Activated T-cell treated with anti-CD3 and anti-CD28 coated beads, Interleukin-2, amount 50 U/mL, for 72 hours (primary cell): ENCODE data around the gene SLC44A4. TPM values are rescaled to one million over a fixed set of nuclear protein-coding genes. Genes with fewer than 3 reads are reported as not detected.
A peak's percentile ranks its signal among the peaks of the same experiment; 100 is the strongest.
"Not testable (repeated sequence)": the region's sequence is repeated elsewhere in the genome, so short reads cannot be mapped to it uniquely, and the experiment has no call there.

Source experiments
- ATAC-seq, 2 donors: fragments of 150-1000 bp; cut with Tn5 transposase; replicated peaks in 1 of 2; 2 replicates each; pipeline ENCODE4 v1.10.0; 2021; ENCODE audit warnings: moderate library complexity in 2 of 2, mild to moderate bottlenecking in 1 of 2
- DNase-seq, 2 donors: peaks; one replicate each; pipeline ENCODE4 v3.0.0; 2021 to 2022; ENCODE audit warnings: mixed read lengths in 1 of 2
- H3K27ac Mint-ChIP-seq: one replicate; pipeline ENCODE4 v1.8.0; 2022; ENCODE audit warnings: mild to moderate bottlenecking, moderate library complexity, mixed read lengths
- H3K27me3 Mint-ChIP-seq: one replicate; pipeline ENCODE4 v1.8.0; 2022; ENCODE audit warnings: low read depth, mixed read lengths
- H3K36me3 Mint-ChIP-seq, 2 donors: one replicate each; pipeline ENCODE4 v1.8.0; 2022; ENCODE audit warnings: mixed read lengths in 2 of 2, mild to moderate bottlenecking in 1 of 2; ENCODE audit not compliant: insufficient read depth in 2 of 2
- H3K4me1 Mint-ChIP-seq: one replicate; pipeline ENCODE4 v1.8.0; 2022; ENCODE audit warnings: low read depth, mixed read lengths
- H3K4me3 Mint-ChIP-seq, 2 donors: one replicate each; pipeline ENCODE4 v1.8.0; 2022; ENCODE audit warnings: mild to moderate bottlenecking in 2 of 2, mixed read lengths in 2 of 2, moderate library complexity in 2 of 2
- H3K9me3 Mint-ChIP-seq, 2 donors: one replicate each; pipeline ENCODE4 v1.8.0; 2022; ENCODE audit warnings: mixed read lengths in 2 of 2
- total RNA-seq, 2 donors: library from RNA; stranded (reverse); gene quantifications; one replicate each; pipeline ENCODE4 v1.2.3, GENCODE V29; 2022

Gene SLC44A4
- total RNA-seq, 2 donors from 2014 or later: 0.22 to 0.23 TPM

GRCh38 chr6:31908791-31909190 lies 30.0 kb upstream of the SLC44A4 start:
- Mint-ChIP-seq H3K4me3 (peak overlapping the region in 1 of 2 donors; percentile 62), H3K27me3 (peaks cover 9% of the 10 kb centered on the region), H3K36me3 (no peaks in the 10 kb centered on the region), H3K9me3 (no peaks in the 10 kb centered on the region), H3K4me1 (peaks cover 31% of the 10 kb centered on the region), H3K27ac (peak overlapping the region; percentile 73)
- ATAC-seq (peak; percentile 83 to 87), DNase-seq (no peak)

DNA sequence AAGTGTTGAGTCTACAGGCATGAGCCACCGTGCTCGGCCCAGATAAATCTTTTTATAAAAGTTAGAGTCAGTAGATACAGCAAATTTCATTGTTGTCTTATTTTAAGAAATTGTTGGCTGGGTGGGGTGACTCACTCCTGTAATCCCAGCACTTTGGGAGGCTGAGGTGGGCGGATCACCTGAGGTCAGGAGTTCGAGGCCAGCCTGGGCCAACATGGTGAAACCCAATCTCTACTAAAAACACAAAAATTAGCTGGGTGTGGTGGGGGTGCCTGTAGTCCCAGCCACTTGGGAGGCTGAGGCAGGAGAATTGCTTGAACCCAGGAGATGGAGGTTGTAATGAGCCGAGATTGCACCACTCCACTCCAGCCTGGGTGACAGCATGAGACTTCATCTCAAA lies 29.5 kb upstream of the SLC44A4 start:
- H3K27me3 Mint-ChIP-seq, ATAC-seq: not testable (repeated sequence)

GRCh38 chr6:31907158-31907813 lies 28.5 kb upstream of the SLC44A4 start:
- no peak for DNase-seq
- Mint-ChIP-seq H3K27me3 (peaks cover 9% of the 10 kb centered on the region), H3K36me3 (no peaks in the 10 kb centered on the region), H3K4me1 (peaks cover 38% of the 10 kb centered on the region), H3K27ac (no peak overlapping the region), H3K9me3 (no peaks in the 10 kb centered on the region), H3K4me3 (no peak overlapping the region)
- ATAC-seq: peak; percentile 21 to 27

More for the DNA sequence above, 29.5 kb upstream of the SLC44A4 start:
- DNase-seq, H3K36me3 Mint-ChIP-seq, H3K9me3 Mint-ChIP-seq: not testable (repeated sequence)
- peak overlapping the region in 1 of 2 donors; percentile 55 for H3K4me3 Mint-ChIP-seq
- peak overlapping the region; percentile 73 for H3K27ac Mint-ChIP-seq
- peaks cover 31% of the 10 kb centered on the region for H3K4me1 Mint-ChIP-seq

GRCh38 chr6:31906727-31907126 lies 27.9 kb upstream of the SLC44A4 start:
- H3K4me3 Mint-ChIP-seq, H3K9me3 Mint-ChIP-seq: not testable (repeated sequence)

GRCh38 chr6:31906122-31906521 lies 27.3 kb upstream of the SLC44A4 start:
- ATAC-seq (no peak), DNase-seq (no peak)
- Mint-ChIP-seq H3K4me3 (no peak overlapping the region), H3K36me3 (no peaks in the 10 kb centered on the region), H3K27me3 (peaks cover 9% of the 10 kb centered on the region), H3K4me1 (peaks cover 27% of the 10 kb centered on the region), H3K27ac (no peak overlapping the region), H3K9me3 (no peaks in the 10 kb centered on the region)

More at GRCh38 chr6:31906727-31907126, 27.9 kb upstream of the SLC44A4 start:
- H3K27ac Mint-ChIP-seq, ATAC-seq, H3K27me3 Mint-ChIP-seq, H3K36me3 Mint-ChIP-seq, DNase-seq: not testable (repeated sequence)
- peaks cover 33% of the 10 kb centered on the region for H3K4me1 Mint-ChIP-seq

DNA sequence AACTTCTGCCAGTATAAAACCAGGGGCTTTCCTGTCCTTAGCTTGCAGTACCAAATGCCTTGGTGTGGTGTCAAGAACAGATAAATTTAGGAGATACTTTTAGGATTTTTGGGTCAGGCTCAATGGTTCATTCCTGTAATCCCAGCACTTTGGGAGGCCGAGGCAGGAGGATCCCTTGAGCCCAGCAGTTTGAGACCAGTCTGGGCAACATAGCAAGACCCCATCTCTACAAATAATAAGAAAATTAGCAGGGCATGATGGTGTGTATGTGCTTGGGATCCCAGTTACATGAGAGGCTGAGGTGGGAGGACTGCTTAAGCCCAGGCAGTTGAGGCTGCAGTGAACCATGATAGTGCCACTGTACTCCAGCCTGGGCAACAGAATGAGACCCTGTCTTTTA lies 26.2 kb upstream of the SLC44A4 start:
- Mint-ChIP-seq H3K36me3 (no peaks in the 10 kb centered on the region), H3K4me1 (peaks cover 20% of the 10 kb centered on the region), H3K27ac (no peak overlapping the region), H3K9me3 (no peaks in the 10 kb centered on the region), H3K27me3 (peaks cover 9% of the 10 kb centered on the region), H3K4me3 (no peak overlapping the region)
- DNase-seq (no peak), ATAC-seq (no peak)

- H3K27me3 Mint-ChIP-seq: peaks cover 9% of the 10 kb centered on the region
- no peaks in the 10 kb centered on the region for H3K9me3 Mint-ChIP-seq
- H3K4me3 Mint-ChIP-seq: no peak overlapping the region
Observed at GRCh38 chr6:31903957-31904356, 25.2 kb upstream of the SLC44A4 start.

GRCh38 chr6:31901953-31902643 lies 23.3 kb upstream of the SLC44A4 start, which contains the start of gene ZBTB12:
Gene ZBTB12, minus strand, starts transcription at chr6:31902086. Its CDS starts 781 bp downstream, at chr6:31901305.
- no peaks in the 10 kb centered on the region for H3K9me3 Mint-ChIP-seq
- H3K27ac Mint-ChIP-seq: peak within 1 kb of the TSS; percentile 69
- DNase-seq: peak; percentile 87 to 88
- peaks cover 9% of the 10 kb centered on the region for H3K27me3 Mint-ChIP-seq
- peak; percentile 68 to 72 for ATAC-seq
- peak within 1 kb of the TSS; percentile 76 to 86 for H3K4me3 Mint-ChIP-seq
- peaks cover 32% of the 10 kb centered on the region for H3K4me1 Mint-ChIP-seq
- peaks cover 0 to 1% of the 10 kb centered on the region in 2 donors for H3K36me3 Mint-ChIP-seq

More at GRCh38 chr6:31903957-31904356, 25.2 kb upstream of the SLC44A4 start:
- H3K36me3 Mint-ChIP-seq: no peaks in the 10 kb centered on the region
- DNase-seq (no peak), ATAC-seq (no peak)
- H3K27ac Mint-ChIP-seq: no peak overlapping the region
- peaks cover 27% of the 10 kb centered on the region for H3K4me1 Mint-ChIP-seq

- H3K9me3 Mint-ChIP-seq: no peaks in the 10 kb centered on the region
- H3K27me3 Mint-ChIP-seq: peaks cover 7% of the 10 kb centered on the region
- peaks cover 0 to 1% of the 10 kb centered on the region in 2 donors for H3K36me3 Mint-ChIP-seq
- DNase-seq (peak; percentile 59 to 70), ATAC-seq (peak; percentile 18 to 19)
- no peak overlapping the region for H3K27ac Mint-ChIP-seq
- peak overlapping the region; percentile 74 to 78 for H3K4me3 Mint-ChIP-seq
- peaks cover 35% of the 10 kb centered on the region for H3K4me1 Mint-ChIP-seq
Observed at GRCh38 chr6:31901415-31901952, 22.7 kb upstream of the SLC44A4 start.

GRCh38 chr6:31900917-31901414 lies 22.2 kb upstream of the SLC44A4 start:
- peaks cover 1% of the 10 kb centered on the region for H3K27me3 Mint-ChIP-seq
- no peaks in the 10 kb centered on the region for H3K9me3 Mint-ChIP-seq
- ATAC-seq: no peak
- peak overlapping the region; percentile 74 to 78 for H3K4me3 Mint-ChIP-seq
- peaks cover 40% of the 10 kb centered on the region for H3K4me1 Mint-ChIP-seq
- no peak for DNase-seq
- no peak overlapping the region for H3K27ac Mint-ChIP-seq
- peaks cover 0 to 1% of the 10 kb centered on the region in 2 donors for H3K36me3 Mint-ChIP-seq

DNA sequence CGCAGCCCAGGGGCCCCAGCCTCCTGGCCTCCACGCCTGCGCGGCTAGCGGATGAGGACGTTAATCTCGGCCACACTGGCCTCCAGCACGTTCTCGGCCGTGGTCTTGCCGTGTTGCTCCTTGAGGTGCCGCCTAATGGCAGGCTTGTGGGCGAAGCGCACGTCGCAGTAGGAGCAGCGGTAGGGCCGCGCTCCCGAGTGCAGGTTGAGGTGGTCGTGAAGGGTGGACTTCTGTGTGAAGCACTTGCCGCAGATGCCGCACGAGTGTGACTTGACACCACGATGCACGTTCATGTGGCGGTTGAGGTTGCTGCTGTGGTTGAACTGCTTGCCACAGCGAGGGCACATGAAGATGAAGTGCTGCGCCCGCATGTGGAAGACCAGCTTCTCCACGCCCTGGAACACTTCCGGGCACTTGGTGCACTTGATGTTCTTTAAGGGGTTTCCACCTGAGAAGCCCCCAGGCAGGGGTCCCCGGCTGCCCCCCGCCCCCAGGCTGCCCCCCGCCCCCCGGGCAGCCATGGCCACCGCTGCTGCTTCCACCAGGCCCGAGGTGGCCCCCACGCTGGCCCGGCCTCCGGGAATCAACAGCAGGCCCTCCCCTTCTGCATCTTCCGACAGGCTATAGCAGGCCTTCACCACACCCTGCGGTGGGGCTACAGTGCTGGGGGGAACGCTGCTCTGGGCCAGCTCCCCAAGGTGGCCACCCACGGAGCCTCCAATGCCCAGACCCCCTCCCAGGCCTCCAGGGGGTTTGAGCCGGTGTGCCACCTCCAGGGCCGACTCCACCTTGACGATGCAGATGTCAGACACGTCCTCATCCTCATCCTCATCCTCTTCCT lies 21.3 kb upstream of the SLC44A4 start:
- Mint-ChIP-seq H3K27ac (no peak overlapping the region), H3K4me3 (peak overlapping the region; percentile 39 to 78), H3K27me3 (no peaks in the 10 kb centered on the region), H3K9me3 (no peaks in the 10 kb centered on the region), H3K36me3 (peaks cover 0 to 4% of the 10 kb centered on the region in 2 donors), H3K4me1 (peaks cover 43% of the 10 kb centered on the region)
- DNase-seq (no peak), ATAC-seq (no peak)

DNA sequence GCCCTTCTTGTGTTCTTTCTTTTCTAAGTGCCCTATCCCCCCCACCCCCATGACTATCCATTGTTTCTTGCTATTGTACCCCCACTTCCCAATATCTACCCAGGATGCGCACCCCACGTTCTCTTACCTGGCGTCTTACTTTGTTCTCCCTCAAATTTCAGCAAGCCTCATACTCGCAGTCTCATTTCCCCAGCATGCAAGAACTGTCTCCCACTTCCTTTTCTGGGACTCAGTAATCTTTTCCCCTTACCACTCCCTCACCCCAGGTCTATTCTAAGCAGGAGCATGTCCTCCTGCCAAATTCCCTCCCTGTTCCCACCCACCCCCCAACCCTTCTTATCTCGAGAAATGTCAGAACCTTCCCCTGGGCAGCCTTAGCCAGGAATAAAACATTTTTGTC lies 20.4 kb upstream of the SLC44A4 start:
- DNase-seq (no peak), ATAC-seq (no peak)
- Mint-ChIP-seq H3K9me3 (no peaks in the 10 kb centered on the region), H3K4me3 (peak overlapping the region; percentile 54 to 74), H3K27me3 (no peaks in the 10 kb centered on the region), H3K4me1 (peaks cover 43% of the 10 kb centered on the region), H3K36me3 (peaks cover 0 to 6% of the 10 kb centered on the region in 2 donors), H3K27ac (peak overlapping the region; percentile 4)
